ENCODE results near the gene TMCO2. TPM values are rescaled to one million over a fixed set of nuclear protein-coding genes. Genes with fewer than 3 reads are reported as not detected.

Gene TMCO2
- total and polyA plus RNA-seq, 2 experiments from 2014 or later, result not detected

DNA sequence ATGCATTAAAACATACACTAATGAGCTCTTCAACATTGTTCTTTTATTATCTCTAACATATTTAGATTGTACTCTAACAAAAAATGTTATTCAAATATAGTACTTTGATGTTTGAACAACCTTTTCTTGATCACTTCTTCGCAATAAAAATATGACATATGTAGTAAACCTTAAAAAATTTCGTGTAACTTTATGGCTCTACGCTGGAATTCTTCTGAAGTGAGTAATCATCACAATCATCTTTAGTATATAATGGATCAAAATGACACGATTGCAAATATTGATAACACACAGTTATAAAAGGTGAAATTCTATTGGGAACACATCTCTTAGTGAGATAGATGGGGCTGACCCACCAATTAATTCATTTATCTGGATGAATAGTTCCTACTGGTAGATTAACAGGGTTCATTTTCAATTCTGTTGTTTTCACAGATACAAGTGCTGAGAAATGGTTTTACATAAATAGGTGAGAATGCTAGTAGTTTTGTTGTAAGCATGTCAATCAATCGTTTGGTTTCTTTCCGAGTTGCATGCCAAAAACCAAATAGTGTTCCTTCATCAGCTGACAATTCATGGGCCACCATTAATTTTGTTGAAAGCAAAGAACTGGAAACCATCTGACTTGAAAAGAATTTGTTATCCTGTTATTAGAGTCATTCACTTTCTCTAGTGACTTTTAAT, 8.8 kb downstream of the TMCO2 start:
- TF ChIP-seq EZH2phosphoT487 (IDR thresholded peaks at IDR 0.05; ENCODE audit: insufficient read depth, low read depth), result no peak
- TF ChIP-seq EZH2 (IDR thresholded peaks at IDR 0.05; ENCODE audit: insufficient read depth, poor library complexity, severe bottlenecking), result no peak
- peaks cover 15% of the 10 kb centered on the region; the same call in 1 of the 2 replicates for H3K36me3 ChIP-seq (ENCODE audit: low read depth)
- in situ Hi-C loops (cut with MboI), result no loop called here
- DNase-seq, result peak; percentile 14
- H3K4me3 ChIP-seq, result peak overlapping the region; percentile 91
- H3K9me2 ChIP-seq (ENCODE audit: insufficient read depth), result no peaks in the 10 kb centered on the region
- peaks cover 11% of the 10 kb centered on the region; the same call in 1 of the 2 replicates for H3F3A ChIP-seq (ENCODE audit: insufficient read depth)
- peak overlapping the region; percentile 99 for H3K4me2 ChIP-seq (ENCODE audit: unreplicated experiment)
- WGBS, 2 experiments (ENCODE audit: low coverage in 1 of 2, low lambda C conversion rate in 2 of 2, missing lambda C conversion rate in 2 of 2), result 64 to 66% methylated on average over 6 of the region's 6 CpGs
- H3K79me2 ChIP-seq (ENCODE audit: insufficient read depth), result peaks cover 65% of the 10 kb centered on the region
- peak overlapping the region; percentile 94 for H3K27ac ChIP-seq
- H3K27me3 ChIP-seq (replicated peaks; ENCODE audit: insufficient read depth), result no peaks in the 10 kb centered on the region
- H3K4me1 ChIP-seq (ENCODE audit: insufficient read depth), result peaks cover 10% of the 10 kb centered on the region
- peak overlapping the region; percentile 97 for H3K9ac ChIP-seq
- H3K9me3 ChIP-seq (ENCODE audit: low read depth), result no peaks in the 10 kb centered on the region
- no peaks in the 10 kb centered on the region for H4K20me1 ChIP-seq (ENCODE audit: insufficient read depth)
- H2AFZ ChIP-seq, result peak overlapping the region; percentile 94

GRCh38 chr1:40257313-40257687, 9.6 kb downstream of the TMCO2 start:
- in situ Hi-C loops (cut with MboI), result no loop called here
- TF ChIP-seq EZH2phosphoT487 (IDR thresholded peaks at IDR 0.05; ENCODE audit: insufficient read depth, low read depth) (no peak), EZH2 (IDR thresholded peaks at IDR 0.05; ENCODE audit: insufficient read depth, poor library complexity, severe bottlenecking) (no peak)
- H3K4me3 ChIP-seq, result peak overlapping the region; percentile 91
- no peaks in the 10 kb centered on the region for H3K9me2 ChIP-seq (ENCODE audit: insufficient read depth)
- peaks cover 10% of the 10 kb centered on the region for H3K4me1 ChIP-seq (ENCODE audit: insufficient read depth)
- whole genome bisulfite sequencing, 2 experiments (ENCODE audit: low coverage in 1 of 2, low lambda C conversion rate in 2 of 2, missing lambda C conversion rate in 2 of 2), result 1% methylated on average over 16 of the region's 16 CpGs
- peaks cover 22% of the 10 kb centered on the region for H3K36me3 ChIP-seq (ENCODE audit: low read depth)
- H3K27ac ChIP-seq, result peak overlapping the region; percentile 94
- peak overlapping the region; percentile 99 for H3K4me2 ChIP-seq (ENCODE audit: unreplicated experiment)
- peak; percentile 62 for DNase-seq
- H3F3A ChIP-seq (ENCODE audit: insufficient read depth), result peaks cover 11% of the 10 kb centered on the region; the same call in 1 of the 2 replicates
- peaks cover 72% of the 10 kb centered on the region for H3K79me2 ChIP-seq (ENCODE audit: insufficient read depth)
- H3K9ac ChIP-seq, result peak overlapping the region; percentile 97
- peak overlapping the region; percentile 94 for H2AFZ ChIP-seq
- no peaks in the 10 kb centered on the region for H3K9me3 ChIP-seq (ENCODE audit: low read depth)
- H3K27me3 ChIP-seq (replicated peaks; ENCODE audit: insufficient read depth), result no peaks in the 10 kb centered on the region
- no peaks in the 10 kb centered on the region for H4K20me1 ChIP-seq (ENCODE audit: insufficient read depth)

DNA sequence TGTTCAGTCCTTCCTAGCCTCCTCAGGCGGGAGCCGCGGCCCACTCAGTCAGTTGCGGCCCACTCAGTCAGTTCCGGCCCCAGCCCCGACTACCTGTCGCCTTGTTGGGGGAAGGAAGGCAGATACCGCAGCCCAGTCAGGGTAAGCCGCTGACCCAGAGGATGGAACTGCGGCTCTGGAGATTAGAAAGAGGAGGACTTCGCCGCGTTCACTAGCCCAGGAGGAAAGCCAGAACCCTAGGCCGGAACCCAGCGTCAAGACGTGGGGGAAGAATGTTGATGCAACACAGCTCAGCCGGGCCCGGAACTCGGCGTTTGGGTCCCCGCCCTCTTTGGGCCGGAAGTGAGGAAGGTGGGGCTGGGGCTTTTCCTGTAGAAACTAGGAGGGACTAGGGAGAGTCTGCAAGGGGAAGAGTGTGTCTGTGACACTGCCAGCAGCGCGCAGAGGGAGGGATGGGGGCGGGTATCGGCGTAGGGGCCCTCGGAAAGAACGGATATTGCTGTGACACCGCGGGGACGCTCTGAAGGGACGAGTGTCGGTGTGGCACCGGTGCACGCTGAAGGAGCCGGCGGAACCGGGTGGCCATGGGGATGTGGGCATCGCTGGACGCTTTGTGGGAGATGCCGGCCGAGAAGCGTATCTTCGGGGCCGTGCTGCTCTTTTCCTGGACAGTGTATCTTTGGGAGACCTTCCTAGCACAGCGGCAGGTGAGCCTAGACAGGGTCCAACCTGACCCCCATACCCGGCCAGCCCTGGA, 10.1 kb downstream of the TMCO2 start, which contains the start of gene ZMPSTE24:
ZMPSTE24 (plus strand) TSS at position 549 of the 757 bp plus-strand sequence; CDS start at position 585, 36 bp downstream.
- peak; percentile 97 for DNase-seq
- Histone ChIP-seq H3K27me3 (replicated peaks; ENCODE audit: insufficient read depth) (no peaks in the 10 kb centered on the region), H3K4me2 (ENCODE audit: unreplicated experiment) (peak within 1 kb of the TSS; percentile 99), H3K9ac (peak within 1 kb of the TSS; percentile 97), H2AFZ (peak within 1 kb of the TSS; percentile 97), H3K4me1 (ENCODE audit: insufficient read depth) (peaks cover 10% of the 10 kb centered on the region), H3K27ac (peak within 1 kb of the TSS; percentile 94), H3K36me3 (ENCODE audit: low read depth) (peaks cover 26% of the 10 kb centered on the region), H4K20me1 (ENCODE audit: insufficient read depth) (no peaks in the 10 kb centered on the region), H3K9me2 (ENCODE audit: insufficient read depth) (no peaks in the 10 kb centered on the region), H3K4me3 (peak within 1 kb of the TSS; percentile 91), H3K9me3 (ENCODE audit: low read depth) (no peaks in the 10 kb centered on the region), H3F3A (ENCODE audit: insufficient read depth) (peaks cover 11% of the 10 kb centered on the region), H3K79me2 (ENCODE audit: insufficient read depth) (peaks cover 77% of the 10 kb centered on the region)
- no peak for TF ChIP-seq EZH2phosphoT487 (IDR thresholded peaks at IDR 0.05; ENCODE audit: insufficient read depth, low read depth)
- WGBS, 2 experiments (ENCODE audit: low coverage in 1 of 2, low lambda C conversion rate in 2 of 2, missing lambda C conversion rate in 2 of 2), result 0 to 1% methylated on average over 32 to 48 of the region's 48 CpGs
- in situ Hi-C loops (cut with MboI), result no loop called here

DNA sequence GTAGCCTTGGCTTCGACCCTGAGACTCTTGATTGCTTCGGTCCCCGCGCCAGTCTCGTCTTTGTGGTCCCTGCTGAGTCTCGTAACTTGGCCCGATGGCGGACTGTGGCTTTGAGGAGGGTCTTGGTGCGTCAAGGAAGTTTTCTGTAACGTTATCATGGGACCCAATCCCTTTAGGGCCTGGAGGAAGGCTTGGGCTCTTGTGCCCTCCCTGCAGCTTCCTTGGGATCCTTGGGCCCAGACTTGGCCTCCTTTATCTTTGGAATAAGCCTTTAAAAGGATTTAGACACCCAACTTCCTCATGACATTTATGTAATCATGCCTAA, 10.7 kb downstream of the TMCO2 start:
- H3K4me1 ChIP-seq (ENCODE audit: insufficient read depth), result peaks cover 10% of the 10 kb centered on the region
- no peaks in the 10 kb centered on the region for H4K20me1 ChIP-seq (ENCODE audit: insufficient read depth)
- peaks cover 16% of the 10 kb centered on the region for H3F3A ChIP-seq (ENCODE audit: insufficient read depth)
- peaks cover 83% of the 10 kb centered on the region for H3K79me2 ChIP-seq (ENCODE audit: insufficient read depth)
- H3K9me3 ChIP-seq (ENCODE audit: low read depth), result no peaks in the 10 kb centered on the region
- WGBS, 2 experiments (ENCODE audit: low coverage in 1 of 2, low lambda C conversion rate in 2 of 2, missing lambda C conversion rate in 2 of 2), result 0 to 2% methylated on average over 10 of the region's 10 CpGs
- no peaks in the 10 kb centered on the region for H3K9me2 ChIP-seq (ENCODE audit: insufficient read depth)
- peak overlapping the region; percentile 97 for H3K9ac ChIP-seq
- H3K27me3 ChIP-seq (replicated peaks; ENCODE audit: insufficient read depth), result no peaks in the 10 kb centered on the region
- DNase-seq, result peak; percentile 42
- peaks cover 31% of the 10 kb centered on the region for H3K36me3 ChIP-seq (ENCODE audit: low read depth)
- H3K4me3 ChIP-seq, result peak overlapping the region; percentile 91
- peak overlapping the region; percentile 94 for H3K4me2 ChIP-seq (ENCODE audit: unreplicated experiment)
- peak overlapping the region; percentile 97 for H2AFZ ChIP-seq
- no peak for TF ChIP-seq EZH2phosphoT487 (IDR thresholded peaks at IDR 0.05; ENCODE audit: insufficient read depth, low read depth)
- TF ChIP-seq EZH2 (IDR thresholded peaks at IDR 0.05; ENCODE audit: insufficient read depth, poor library complexity, severe bottlenecking), result no peak
- in situ Hi-C loops (cut with MboI), result no loop called here
- H3K27ac ChIP-seq, result peak overlapping the region; percentile 94

All from GM23248 (cell line).